Measurements from ENCODE around the gene MERTK. TPM values are rescaled to one million over a fixed set of nuclear protein-coding genes. Genes with fewer than 3 reads are reported as not detected.

Gene MERTK
- total RNA-seq, 1 experiment from 2014 or later: 18.4 TPM

DNA sequence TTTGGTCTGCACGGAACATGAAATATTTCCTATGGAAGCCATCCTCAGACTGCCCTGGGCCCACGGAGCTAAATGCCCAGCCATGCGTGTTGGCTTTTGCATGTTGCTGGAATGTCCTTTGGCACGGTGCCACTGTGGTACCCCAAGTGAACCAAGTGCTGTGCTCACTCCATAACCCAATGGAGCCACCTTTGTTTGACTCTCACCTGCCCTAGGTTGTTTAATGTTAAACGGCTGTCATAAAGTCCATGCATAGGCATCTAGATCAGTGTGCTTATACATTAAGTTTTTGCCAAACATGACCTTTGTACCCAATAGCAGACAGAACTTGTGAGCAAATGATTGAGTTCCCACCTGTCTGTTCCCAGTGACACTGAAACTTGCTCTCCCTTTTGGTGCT is 96.7 kb downstream of the MERTK start:
- POLR2A ChIA-PET (ENCODE audit: low non-redundant PET): no interaction called here

DNA sequence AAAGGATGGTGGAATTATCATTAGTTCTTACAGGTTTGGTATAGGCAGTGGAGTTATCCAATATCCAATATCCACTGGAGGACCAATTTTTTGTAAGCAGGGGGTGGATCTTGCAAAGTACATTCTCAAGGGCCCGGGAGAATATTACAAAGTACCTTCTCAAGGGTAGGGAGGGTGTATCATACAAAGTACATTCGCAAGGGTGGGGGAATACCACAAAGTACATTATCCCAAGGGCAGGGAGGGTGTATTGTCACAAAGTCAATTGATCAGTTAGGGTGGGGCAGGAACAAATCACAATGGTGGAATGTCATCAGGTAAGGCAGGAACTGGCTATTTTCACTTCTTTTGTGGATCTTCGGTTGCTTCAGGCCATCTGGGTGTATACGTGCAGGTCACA is 101.4 kb downstream of the MERTK start:
- no peak overlapping the region for H3K4me3 ChIP-seq (ENCODE audit: low read depth, low read length, poor library complexity, severe bottlenecking)
- H3K9me3 ChIP-seq (ENCODE audit: low read depth, low read length, poor library complexity, severe bottlenecking): no peaks in the 10 kb centered on the region
- BruUV-seq (replicated peaks): no TSS peak
- ChIA-PET CTCF (no interaction called here), POLR2A (ENCODE audit: low non-redundant PET) (no interaction called here)
- H3K27me3 ChIP-seq (replicated peaks; ENCODE audit: insufficient read depth, low read depth, low read length, poor library complexity): no peaks in the 10 kb centered on the region
- H3K27ac ChIP-seq (ENCODE audit: low read depth, low read length, poor library complexity, severe bottlenecking): no peak overlapping the region
- peaks cover 21% of the 10 kb centered on the region for H3K4me1 ChIP-seq (ENCODE audit: insufficient read depth, low read length, poor library complexity, severe bottlenecking)
- no peak for TF ChIP-seq EZH2 (IDR thresholded peaks at IDR 0.05; ENCODE audit: borderline replicate concordance, low read depth, low read length, poor library complexity, severe bottlenecking)
- TF ChIP-seq CTCF (conservative IDR thresholded peaks at IDR 0.05; ENCODE audit: low read depth, low read length): no peak
- intact Hi-C loops (cut with micrococcal nuclease; ENCODE audit: unreplicated experiment): no loop called here
- H3K36me3 ChIP-seq (ENCODE audit: insufficient read depth, low read length, poor library complexity, severe bottlenecking): peaks cover 10% of the 10 kb centered on the region
- DNase-seq (ENCODE audit: low spot score): no peak

More for the DNA sequence above, 96.7 kb downstream of the MERTK start:
- DNase-seq (ENCODE audit: low spot score): no peak
- Histone ChIP-seq H3K9me3 (ENCODE audit: low read depth, low read length, poor library complexity, severe bottlenecking) (no peaks in the 10 kb centered on the region), H3K27ac (ENCODE audit: low read depth, low read length, poor library complexity, severe bottlenecking) (no peak overlapping the region), H3K27me3 (replicated peaks; ENCODE audit: insufficient read depth, low read depth, low read length, poor library complexity) (no peaks in the 10 kb centered on the region), H3K36me3 (ENCODE audit: insufficient read depth, low read length, poor library complexity, severe bottlenecking) (peaks cover 10% of the 10 kb centered on the region), H3K4me3 (ENCODE audit: low read depth, low read length, poor library complexity, severe bottlenecking) (no peak overlapping the region), H3K4me1 (ENCODE audit: insufficient read depth, low read length, poor library complexity, severe bottlenecking) (no peaks in the 10 kb centered on the region)
- no peak for TF ChIP-seq CTCF (conservative IDR thresholded peaks at IDR 0.05; ENCODE audit: low read depth, low read length)
- no TSS peak for BruUV-seq (replicated peaks)
- intact Hi-C loops (cut with micrococcal nuclease; ENCODE audit: unreplicated experiment): no loop called here
- CTCF ChIA-PET: no interaction called here

DNA sequence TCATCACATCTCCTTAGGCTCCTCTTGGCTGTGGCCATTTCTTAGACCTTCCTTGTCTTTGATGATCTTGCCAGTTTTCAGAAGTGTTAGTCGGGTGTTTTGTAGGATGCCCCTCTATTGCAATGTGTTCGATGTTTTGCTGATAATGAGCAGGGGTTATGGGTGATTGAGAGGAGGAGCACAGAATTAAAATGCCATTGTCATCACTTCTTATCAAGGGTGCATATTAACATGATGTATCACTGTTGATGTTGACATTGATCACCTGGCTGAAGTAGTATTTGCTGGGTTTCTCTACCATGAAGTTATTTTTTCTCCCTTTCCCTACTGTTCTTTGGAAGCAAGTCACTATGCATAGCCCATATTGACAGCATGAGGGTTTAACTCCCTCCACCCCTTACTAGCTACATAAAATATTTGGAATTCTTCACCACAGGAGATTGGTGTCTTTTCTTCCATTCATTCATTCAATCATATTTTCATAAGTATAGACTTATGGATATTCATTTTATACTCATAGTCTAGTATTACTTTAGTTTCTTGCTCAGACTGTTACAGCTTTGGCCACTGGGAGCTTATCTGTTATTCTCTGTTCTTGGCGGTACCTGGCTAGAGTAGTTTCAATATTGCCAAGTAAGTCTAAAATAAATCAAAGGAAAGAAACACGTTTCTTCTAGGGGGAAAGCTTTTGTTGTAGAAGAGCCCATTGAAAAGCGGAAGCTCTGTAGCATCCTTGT is 102.2 kb downstream of the MERTK start:
- ChIA-PET POLR2A (ENCODE audit: low non-redundant PET) (no interaction called here), CTCF (no interaction called here)
- Histone ChIP-seq H3K4me1 (ENCODE audit: insufficient read depth, low read length, poor library complexity, severe bottlenecking) (peaks cover 21% of the 10 kb centered on the region), H3K27me3 (replicated peaks; ENCODE audit: insufficient read depth, low read depth, low read length, poor library complexity) (no peaks in the 10 kb centered on the region), H3K9me3 (ENCODE audit: low read depth, low read length, poor library complexity, severe bottlenecking) (no peaks in the 10 kb centered on the region), H3K4me3 (ENCODE audit: low read depth, low read length, poor library complexity, severe bottlenecking) (no peak overlapping the region), H3K27ac (ENCODE audit: low read depth, low read length, poor library complexity, severe bottlenecking) (peak overlapping the region; percentile 66), H3K36me3 (ENCODE audit: insufficient read depth, low read length, poor library complexity, severe bottlenecking) (peaks cover 10% of the 10 kb centered on the region)
- no peak for DNase-seq (ENCODE audit: low spot score)
- intact Hi-C loops (cut with micrococcal nuclease; ENCODE audit: unreplicated experiment): no loop called here
- no TSS peak for BruUV-seq (replicated peaks)
- TF ChIP-seq EZH2 (IDR thresholded peaks at IDR 0.05; ENCODE audit: borderline replicate concordance, low read depth, low read length, poor library complexity, severe bottlenecking) (no peak), CTCF (conservative IDR thresholded peaks at IDR 0.05; ENCODE audit: low read depth, low read length) (no peak)

All from A673 (cell line).